ENCODE data around the gene EIF2S3.
"Not testable (repeated sequence)": the region's sequence is repeated elsewhere in the genome, so short reads cannot be mapped to it uniquely, and the experiment has no call there.

The EIF2S3 gene

GRCh38 chrX:24054182-24055042 lies at the start of gene EIF2S3:
EIF2S3 (plus strand) TSS chrX:24054956; CDS start chrX:24054969, 13 bp downstream.
- DNase-seq: peak; percentile 86 to 87

- no peak for DNase-seq
Observed at GRCh38 chrX:24005028-24005427, 49.7 kb upstream of the EIF2S3 start.

GRCh38 chrX:24005867-24006266 lies 48.9 kb upstream of the EIF2S3 start:
- no peak for DNase-seq

GRCh38 chrX:24012266-24012665 lies 42.5 kb upstream of the EIF2S3 start:
- no peak for DNase-seq

- no peak for DNase-seq
Observed at GRCh38 chrX:24014388-24015018, 40.3 kb upstream of the EIF2S3 start.

GRCh38 chrX:24017674-24018073 lies 37.1 kb upstream of the EIF2S3 start:
- DNase-seq: no peak

- no peak for DNase-seq
Observed at GRCh38 chrX:24018809-24019208, 35.9 kb upstream of the EIF2S3 start.

- no peak for DNase-seq
Observed at GRCh38 chrX:24019448-24019847, 35.3 kb upstream of the EIF2S3 start.

- no peak for DNase-seq
Observed at GRCh38 chrX:24020306-24020876, 34.4 kb upstream of the EIF2S3 start.

- no peak for DNase-seq
Observed at GRCh38 chrX:24023544-24023943, 31.2 kb upstream of the EIF2S3 start.

GRCh38 chrX:24023972-24024669 lies 30.6 kb upstream of the EIF2S3 start:
- no peak for DNase-seq

- peak; percentile 79 to 82 for DNase-seq
Observed at GRCh38 chrX:24024819-24025740, 29.7 kb upstream of the EIF2S3 start.

GRCh38 chrX:24025741-24026403 lies 28.9 kb upstream of the EIF2S3 start:
- DNase-seq: peak; percentile 49 to 59

GRCh38 chrX:24026432-24026831 lies 28.3 kb upstream of the EIF2S3 start:
- no peak for DNase-seq

- no peak for DNase-seq
Observed at GRCh38 chrX:24027086-24027485, 27.7 kb upstream of the EIF2S3 start, which contains the start of gene KLHL15. KLHL15 (minus strand) TSS chrX:24027186; CDS start chrX:24006693, 20,493 bp downstream.

- no peak for DNase-seq
Observed at GRCh38 chrX:24027985-24028384, 26.8 kb upstream of the EIF2S3 start.

- DNase-seq: no peak
Observed at GRCh38 chrX:24030597-24030996, 24.2 kb upstream of the EIF2S3 start.

- DNase-seq: no peak
Observed at GRCh38 chrX:24034485-24034884, 20.3 kb upstream of the EIF2S3 start.

GRCh38 chrX:24037729-24038128 lies 17.0 kb upstream of the EIF2S3 start:
- no peak for DNase-seq

- DNase-seq: not testable (repeated sequence)
Observed at GRCh38 chrX:24046060-24046459, 8.7 kb upstream of the EIF2S3 start.

GRCh38 chrX:24049643-24050042 lies 5.1 kb upstream of the EIF2S3 start:
- DNase-seq: not testable (repeated sequence)
